C4-2B (cell line): ENCODE measurements around the gene CACNA2D3.

Experiments
- CTCF ChIP-seq: fragments of 450-650 bp; conservative IDR thresholded peaks from 2 replicates; pipeline ENCODE4 v1.5.1; 2017; ENCODE audit warnings: mild to moderate bottlenecking
- ZFX ChIP-seq: fragments of 450-650 bp; IDR thresholded peaks from 2 replicates; pipeline ENCODE4 v1.6.1; 2017

- TF ChIP-seq CTCF, result no peak
- no peak for TF ChIP-seq ZFX
Measured at GRCh38 chr3:54745843-54746242, 623.5 kb downstream of the CACNA2D3 start.
